ENCODE measurements around the gene ADGRG1. TPM values are rescaled to one million over a fixed set of nuclear protein-coding genes. Genes with fewer than 3 reads are reported as not detected.

Gene ADGRG1
- total RNA-seq, 1 experiment from 2014 or later, result 1.3 TPM

Other genes starting within 250 kb of the ADGRG1 start
- not detected in 2 replicates for gene CCL17, start 223.9 kb upstream of the ADGRG1 start, total RNA-seq (2014; rRNA removed; shearing (Covaris generic))
- 88.4 and 96.4 TPM in 2 replicates for gene CIAPIN1, start 181.2 kb upstream of the ADGRG1 start, total RNA-seq (2014; rRNA removed; shearing (Covaris generic))
- 67.6 and 76.9 TPM in 2 replicates for gene COQ9, start 181.2 kb upstream of the ADGRG1 start, total RNA-seq (2014; rRNA removed; shearing (Covaris generic))
- gene POLR2C, start 166.0 kb upstream of the ADGRG1 start, total RNA-seq (2014; rRNA removed; shearing (Covaris generic)), result 201 and 244 TPM in 2 replicates
- 15.5 and 25.4 TPM in 2 replicates for gene DOK4, start 142.1 kb upstream of the ADGRG1 start, total RNA-seq (2014; rRNA removed; shearing (Covaris generic))
- 5.8 and 10.2 TPM in 2 replicates for gene CCDC102A, start 92.1 kb upstream of the ADGRG1 start, total RNA-seq (2014; rRNA removed; shearing (Covaris generic))
- gene ADGRG5, start 86.0 kb upstream of the ADGRG1 start, total RNA-seq (2014; rRNA removed; shearing (Covaris generic)), result not detected in 2 replicates
- gene ADGRG3, start 39.7 kb downstream of the ADGRG1 start, total RNA-seq (2014; rRNA removed; shearing (Covaris generic)), result not detected in 2 replicates
- gene DRC7, start 66.2 kb downstream of the ADGRG1 start, total RNA-seq (2014; rRNA removed; shearing (Covaris generic)), result 0.02 TPM in 1 of 2 replicates, not detected in the other
- gene KATNB1, start 107.1 kb downstream of the ADGRG1 start, total RNA-seq (2014; rRNA removed; shearing (Covaris generic)), result 22.1 and 24.9 TPM in 2 replicates
- gene KIFC3, start 173.9 kb downstream of the ADGRG1 start, total RNA-seq (2014; rRNA removed; shearing (Covaris generic)), result 12.2 and 27.4 TPM in 2 replicates